GM12874 (cell line): ENCODE measurements around the gene SRPK2.

Experiments used
- CTCF ChIP-seq: IDR thresholded peaks from 2 replicates; pipeline ENCODE4 v1.5.1; 2011; ENCODE audit warnings: low read depth, mild to moderate bottlenecking, control low read depth, low read length, moderate library complexity; ENCODE audit not compliant: insufficient read depth

Gene SRPK2

GRCh38 chr7:105264707-105265106 is 124.0 kb downstream of the SRPK2 start:
- TF ChIP-seq CTCF: no peak

- TF ChIP-seq CTCF: no peak
These were observed 127.0 kb downstream of the SRPK2 start for GRCh38 chr7:105261689-105262088.

- TF ChIP-seq CTCF: no peak
These were observed 131.4 kb downstream of the SRPK2 start for GRCh38 chr7:105257338-105257737.

GRCh38 chr7:105256761-105257231 is 131.9 kb downstream of the SRPK2 start:
- no peak for TF ChIP-seq CTCF

- no peak for TF ChIP-seq CTCF
These were observed 138.0 kb downstream of the SRPK2 start for GRCh38 chr7:105250706-105251105.

- no peak for TF ChIP-seq CTCF
These were observed 138.5 kb downstream of the SRPK2 start for GRCh38 chr7:105250239-105250638.

- TF ChIP-seq CTCF: no peak
These were observed 139.5 kb downstream of the SRPK2 start for GRCh38 chr7:105249216-105249615.

- TF ChIP-seq CTCF: no peak
These were observed 142.0 kb downstream of the SRPK2 start for GRCh38 chr7:105246679-105247078.
